Stimulated activated CD8-positive, alpha-beta memory T cell treated with anti-CD3 and anti-CD28 coated beads, Interleukin-4, amount 100 ng/mL, for 1 hour (primary cell): ENCODE data around the gene TTC7B.

Experiments
- DNase-seq, 2 donors: peaks; one replicate each; pipeline ENCODE4 v3.0.0-alpha.2; 2020; ENCODE audit warnings: low read depth in 2 of 2, low spot score in 1 of 2

Gene TTC7B

DNA sequence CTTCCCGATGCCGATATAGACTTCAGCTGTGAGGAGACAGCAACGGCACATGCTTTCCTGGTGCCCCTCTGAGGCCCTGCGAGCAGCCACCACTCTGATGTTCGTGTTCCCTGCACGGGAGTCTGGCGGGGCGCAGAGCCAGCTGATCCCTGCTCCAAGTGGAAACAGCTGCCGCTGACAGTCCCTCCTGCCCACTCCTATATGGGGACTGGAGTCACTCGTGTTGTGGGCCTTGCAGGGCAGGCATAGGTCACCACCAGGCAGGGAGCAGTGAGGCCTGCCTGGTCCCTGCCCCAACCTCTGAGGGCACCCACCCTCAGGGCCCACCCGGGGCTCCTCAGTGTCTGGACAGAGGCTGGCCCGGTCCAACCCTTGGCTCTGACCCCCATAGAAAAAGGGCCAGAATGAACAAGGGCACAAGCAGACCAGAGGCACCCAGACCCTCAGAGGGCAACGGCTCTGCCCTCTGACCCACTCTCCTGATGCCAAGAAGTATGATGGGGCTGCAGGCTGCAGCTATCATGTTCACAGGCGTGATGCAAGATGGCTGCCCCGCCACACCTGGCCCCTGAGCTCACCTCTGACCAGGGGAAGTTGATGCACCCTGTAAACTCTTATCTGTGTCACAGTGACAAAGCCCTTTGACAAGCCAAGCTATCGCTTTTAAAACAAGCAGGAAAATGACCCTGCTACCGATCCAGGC, 237.8 kb downstream of the TTC7B start:
- DNase-seq: no peak

DNA sequence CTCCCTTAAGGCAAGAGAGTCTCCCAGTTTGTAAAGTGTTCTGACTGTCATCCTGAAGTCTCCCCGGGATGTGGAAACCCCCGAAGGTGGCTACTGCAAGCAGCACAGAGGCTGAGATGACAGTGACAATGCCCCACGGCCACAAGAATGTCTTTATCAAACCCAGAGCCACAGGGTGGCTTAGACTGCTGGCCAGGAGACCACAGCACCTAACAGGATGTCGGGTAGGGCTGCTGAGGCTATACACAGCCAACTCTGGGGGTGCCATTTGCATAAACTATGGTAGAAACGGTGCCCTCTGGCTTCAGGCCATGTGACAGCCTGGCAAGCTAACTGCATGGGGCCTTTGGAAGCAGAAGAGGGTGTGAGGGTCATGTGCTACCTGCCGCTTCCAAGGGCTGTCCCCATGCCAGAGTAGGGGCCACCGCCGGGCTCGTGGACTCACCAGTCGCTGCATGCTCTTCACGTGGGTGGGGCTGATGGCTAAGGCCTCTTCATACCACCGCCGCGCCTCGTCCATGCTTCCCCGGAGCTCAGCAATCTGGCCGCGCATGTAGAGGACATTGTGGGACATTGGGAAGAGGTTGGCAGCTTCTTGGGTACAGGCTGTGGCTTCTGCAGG, 238.5 kb downstream of the TTC7B start:
- no peak for DNase-seq

DNA sequence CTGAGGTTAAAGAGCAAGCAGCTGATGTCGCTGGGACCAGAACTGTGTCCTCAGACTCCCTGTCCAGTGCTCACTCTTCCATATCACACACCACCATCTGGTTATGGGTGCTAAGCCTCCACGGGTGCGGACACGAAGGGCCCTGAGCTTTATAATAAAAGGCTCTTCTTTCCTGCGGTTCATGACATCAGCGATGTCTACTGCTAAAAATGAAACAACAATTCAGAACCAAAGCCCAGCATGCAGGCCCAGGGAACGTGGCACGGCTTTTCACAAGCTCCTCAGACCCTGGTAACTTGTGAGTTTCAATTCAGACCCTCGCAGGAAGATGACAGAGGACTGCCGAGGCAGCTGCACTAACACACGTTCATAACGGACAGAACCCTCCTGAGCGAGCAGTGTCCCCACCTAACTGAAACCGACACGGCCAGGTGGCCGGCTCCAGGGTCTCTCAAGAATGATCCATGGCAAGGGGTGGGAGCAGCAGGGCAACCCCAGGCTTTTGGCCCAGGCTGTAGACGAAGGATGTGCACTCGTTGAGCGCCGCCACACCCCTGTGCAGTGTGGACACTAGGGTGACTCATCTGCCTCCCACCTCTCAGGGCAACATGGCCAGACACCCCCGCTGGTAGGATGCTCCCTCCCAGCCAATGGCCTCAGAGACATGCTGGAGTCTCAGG, 239.1 kb downstream of the TTC7B start:
- no peak for DNase-seq

DNA sequence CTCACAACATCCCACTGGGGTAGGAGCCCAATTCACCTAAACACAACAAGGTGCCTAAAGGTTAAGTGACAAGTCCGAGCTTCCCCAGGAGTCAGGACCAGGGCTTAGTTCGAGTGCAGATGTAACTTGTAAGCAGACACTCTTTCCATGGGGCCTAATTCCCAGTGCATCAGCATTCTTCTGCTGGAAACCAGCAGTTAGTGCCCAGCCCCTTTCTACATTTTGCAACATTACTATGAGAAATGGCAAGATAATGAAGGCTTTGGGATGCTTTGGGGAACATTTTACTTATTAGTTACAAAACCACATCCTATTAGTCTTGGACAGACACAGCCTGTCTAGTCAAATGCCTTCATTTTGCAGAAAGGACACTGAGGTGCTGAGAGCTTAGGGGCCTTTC, 239.6 kb downstream of the TTC7B start:
- no peak for DNase-seq

DNA sequence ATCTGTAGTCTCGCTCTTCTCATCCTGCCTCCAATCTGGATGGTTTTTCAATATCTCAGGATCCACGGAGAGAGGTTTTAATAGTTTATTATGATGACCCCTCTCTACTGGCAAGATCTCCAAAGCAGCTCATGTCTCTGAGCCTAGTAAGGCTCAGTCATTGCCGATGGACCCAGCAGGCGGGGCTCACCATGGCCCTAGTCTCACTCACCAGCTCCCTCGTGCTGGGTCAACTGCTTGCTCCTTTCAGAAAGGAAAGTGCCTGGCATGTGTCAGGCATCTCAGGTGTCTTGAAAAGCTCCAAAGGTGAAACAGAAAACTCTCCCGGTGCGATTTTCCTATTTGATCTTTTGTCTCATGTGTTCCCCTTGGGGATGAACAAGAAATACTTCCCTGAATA, 240.4 kb downstream of the TTC7B start:
- no peak for DNase-seq

DNA sequence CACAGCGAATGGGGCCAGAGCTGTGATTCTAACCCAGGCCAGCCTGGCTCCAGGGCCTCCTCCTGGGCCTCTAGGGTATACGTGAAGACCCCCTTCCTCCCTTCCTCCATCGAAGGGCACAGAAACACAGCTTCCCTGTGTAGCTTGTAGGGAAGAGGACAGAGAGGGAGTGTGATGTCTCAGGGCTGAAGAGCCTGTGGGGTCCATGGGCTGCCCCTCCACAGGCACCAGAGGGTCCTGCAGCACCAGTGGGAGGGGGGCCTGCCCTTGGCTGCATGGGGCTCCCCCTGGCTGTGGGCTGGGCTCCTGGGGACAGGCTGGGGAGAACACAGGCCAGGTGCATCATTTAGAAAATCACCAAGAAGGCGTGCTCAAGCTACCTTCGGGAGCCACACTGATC, 240.9 kb downstream of the TTC7B start:
- no peak for DNase-seq

DNA sequence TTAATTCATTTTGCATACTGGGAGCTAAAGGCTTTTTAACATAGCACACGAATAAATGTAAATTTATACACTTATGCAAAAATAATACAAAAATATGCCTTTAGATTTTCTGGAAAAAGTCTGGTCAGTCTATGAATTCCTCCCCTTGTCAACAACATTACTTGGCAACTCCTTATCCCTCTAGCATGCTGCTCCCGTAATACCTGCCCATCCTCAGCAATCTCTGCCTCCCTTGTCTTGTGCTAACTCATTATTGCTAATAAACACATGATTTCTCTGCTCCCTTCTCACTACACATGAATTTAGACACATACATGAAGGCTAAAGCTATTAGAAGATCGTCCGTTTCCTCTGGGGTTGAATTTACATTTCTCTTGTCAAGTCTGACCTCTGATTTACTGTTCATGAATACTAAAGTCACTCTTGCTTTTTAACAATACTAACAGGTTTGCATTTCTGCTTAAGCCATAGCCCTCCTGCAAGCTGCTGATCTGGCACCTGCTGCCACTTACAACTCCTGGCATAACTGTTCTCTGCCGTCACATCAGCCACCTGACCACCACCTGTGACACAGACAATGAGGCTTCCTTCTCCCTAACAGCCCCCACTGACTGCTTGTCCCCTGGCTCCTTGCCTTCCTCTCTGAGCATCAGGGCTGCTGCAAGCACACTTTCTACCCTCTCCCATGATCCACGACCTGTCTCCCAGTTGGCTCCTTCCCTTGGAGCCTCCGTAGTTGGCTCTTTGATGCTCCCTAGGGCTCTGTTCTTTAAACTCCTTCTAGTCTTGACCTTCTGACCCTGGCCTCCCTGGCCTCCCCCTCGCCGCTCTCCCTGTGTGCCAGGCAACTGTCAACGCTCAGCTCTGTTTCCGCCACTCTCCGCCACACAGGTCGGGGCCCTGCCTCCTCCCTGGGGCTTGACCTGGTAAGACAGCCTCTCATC, 241.8 kb downstream of the TTC7B start:
- no peak for DNase-seq

DNA sequence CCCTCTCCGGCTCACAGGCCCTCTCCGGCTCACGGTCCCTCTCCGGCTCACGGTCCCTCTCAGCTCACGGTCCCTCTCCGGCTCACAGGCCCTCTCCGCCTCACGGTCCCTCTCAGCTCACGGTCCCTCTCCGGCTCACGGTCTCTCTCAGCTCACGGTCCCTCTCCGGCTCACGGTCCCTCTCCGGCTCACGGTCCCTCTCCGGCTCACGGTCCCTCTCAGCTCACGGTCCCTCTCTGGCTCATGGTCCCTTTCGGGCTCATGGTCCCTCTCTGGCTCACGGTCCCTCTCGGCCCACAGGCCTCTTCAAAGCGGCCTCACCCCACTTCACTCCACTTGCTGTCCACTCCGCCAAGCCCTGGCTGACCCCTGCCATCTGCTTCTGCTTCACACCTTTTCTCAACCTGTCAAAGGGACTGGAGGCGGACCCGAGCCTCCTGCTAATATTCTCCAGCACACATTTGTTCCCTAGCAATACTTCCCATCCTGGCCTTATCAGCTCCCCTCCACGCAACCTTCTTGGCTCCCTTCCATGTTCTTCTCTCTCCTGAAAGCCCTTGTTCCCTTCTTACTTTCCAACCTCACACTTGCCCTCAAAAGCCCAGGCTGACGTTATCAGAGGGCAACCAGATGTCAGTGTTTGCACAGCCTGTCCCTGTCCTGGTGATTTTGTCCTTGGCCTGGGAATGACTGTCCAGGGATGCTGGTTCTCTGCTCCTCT, 242.7 kb downstream of the TTC7B start:
- no peak for DNase-seq

DNA sequence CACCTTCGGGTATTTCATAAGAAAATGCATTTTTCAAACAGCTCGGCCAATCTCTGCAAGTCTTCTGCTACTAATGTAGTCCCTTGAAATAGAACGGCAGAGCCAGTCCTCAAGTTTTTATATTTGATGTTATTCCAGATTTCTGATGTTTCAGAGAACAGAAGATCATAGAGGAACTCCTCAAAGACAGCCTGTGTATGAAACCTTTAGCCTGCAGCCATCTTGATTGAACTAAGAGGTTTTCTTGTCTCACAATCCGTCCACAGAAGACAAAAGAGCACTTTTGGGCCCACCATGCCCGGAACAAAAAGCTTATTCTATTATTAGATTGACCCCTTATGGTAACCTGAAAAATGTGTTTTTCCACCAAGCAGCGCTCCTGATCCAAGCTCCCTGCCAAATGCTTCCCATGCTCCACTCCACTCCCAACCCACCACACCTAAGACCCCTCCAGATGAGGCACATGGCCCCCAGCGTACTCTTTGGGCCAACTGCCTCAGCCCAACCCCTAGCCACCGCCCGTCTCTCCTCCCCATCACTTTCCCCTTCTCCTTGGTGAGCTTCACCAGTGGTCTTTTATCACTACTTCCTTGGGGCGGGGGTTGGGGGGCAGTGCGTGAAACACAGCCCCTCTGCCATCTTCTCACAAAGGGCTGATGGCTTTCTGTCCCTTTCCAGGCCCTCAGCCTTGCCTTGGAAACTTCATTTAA, 243.6 kb downstream of the TTC7B start:
- no peak for DNase-seq

DNA sequence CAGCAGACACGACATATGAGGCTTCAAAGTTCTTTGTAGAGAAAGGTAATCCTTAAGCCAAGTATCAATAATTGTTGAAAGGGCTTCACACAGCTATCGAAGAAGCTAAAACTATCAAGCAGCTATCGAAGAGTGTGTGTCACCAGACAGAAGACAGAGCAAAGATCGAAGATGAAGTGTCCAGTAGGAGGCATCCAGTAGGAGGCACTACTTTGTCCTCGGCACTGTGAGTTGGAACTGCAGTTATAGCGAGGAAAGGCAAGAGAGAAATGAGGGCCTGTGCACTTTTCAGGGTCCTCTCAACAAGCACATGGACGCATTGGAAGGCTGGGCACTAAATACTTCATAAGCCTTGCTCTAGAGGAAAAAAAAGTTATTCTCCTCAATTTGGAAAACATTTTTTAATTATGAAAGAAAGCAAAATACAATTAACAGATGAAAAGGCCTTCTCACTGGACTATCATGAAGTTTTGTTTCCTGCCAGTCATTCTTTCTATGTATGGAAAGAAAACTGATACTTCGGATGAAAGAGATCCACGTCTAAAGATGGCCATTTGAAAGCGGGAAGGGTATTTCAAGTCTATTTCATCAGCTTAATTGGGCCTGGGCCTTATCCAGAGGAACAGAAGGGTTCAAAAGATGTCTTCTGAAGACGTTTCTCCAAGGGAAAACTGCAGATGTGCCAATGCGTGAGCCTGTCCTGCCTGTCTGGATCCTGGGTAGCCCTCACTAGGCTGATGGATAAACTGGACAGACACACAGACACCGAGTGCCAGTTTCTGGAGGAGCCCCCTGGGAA, 244.9 kb downstream of the TTC7B start:
- no peak for DNase-seq

DNA sequence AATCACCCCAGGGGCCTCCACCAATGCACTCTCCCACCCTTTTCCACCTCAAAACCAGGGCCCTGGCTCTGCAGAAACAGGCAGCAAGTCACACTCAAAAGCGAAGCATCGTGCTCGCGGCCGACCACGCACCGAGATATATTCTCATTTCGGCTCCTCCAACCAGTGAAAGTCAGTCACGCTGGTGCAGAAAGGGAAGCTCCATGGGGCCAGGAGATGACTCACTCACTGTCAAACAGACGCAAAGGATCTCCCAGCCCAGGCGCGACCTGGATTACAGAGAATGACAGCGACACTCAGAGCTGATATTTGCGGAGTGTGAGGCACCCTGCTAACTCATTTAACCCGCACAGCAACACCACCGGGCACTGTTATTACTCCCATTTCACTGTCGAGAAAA, 245.8 kb downstream of the TTC7B start:
- no peak for DNase-seq

DNA sequence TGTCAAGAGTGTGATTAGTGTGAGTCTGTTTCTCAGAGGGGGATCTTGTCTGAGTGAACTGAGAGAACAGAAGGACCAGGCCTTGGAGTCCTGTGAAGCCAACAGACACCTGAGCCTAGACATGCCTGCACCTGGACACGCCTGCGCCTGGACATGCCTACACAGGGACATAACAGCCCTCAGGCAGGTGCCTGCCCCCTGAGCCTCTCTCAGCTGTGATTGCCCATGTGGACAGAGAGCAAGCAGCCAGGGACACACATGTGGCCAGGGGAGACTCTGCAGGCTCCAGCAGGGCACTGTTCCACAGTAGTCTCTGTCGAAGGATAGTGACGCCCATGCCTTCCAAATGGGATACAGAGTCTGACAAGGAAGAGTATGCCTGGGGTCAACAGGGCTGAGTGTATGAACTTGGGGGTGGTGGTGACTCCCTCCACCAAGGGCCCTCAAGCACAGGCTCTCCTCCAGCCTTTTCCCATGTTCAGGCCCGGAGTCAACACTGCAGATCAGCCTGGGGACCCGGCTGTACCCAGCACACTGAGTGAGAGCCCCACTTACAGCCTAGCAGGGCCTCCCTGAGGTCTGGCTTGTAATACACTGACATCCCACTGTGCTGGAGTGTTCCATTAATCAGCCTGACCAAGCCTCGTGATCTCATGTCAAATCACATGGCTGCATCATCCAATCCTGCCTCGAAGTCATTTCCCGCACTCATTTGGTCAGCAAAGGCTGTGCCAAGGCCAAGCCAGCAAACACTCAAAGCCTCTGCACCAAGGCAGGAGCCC, 246.4 kb downstream of the TTC7B start:
- DNase-seq: no peak

DNA sequence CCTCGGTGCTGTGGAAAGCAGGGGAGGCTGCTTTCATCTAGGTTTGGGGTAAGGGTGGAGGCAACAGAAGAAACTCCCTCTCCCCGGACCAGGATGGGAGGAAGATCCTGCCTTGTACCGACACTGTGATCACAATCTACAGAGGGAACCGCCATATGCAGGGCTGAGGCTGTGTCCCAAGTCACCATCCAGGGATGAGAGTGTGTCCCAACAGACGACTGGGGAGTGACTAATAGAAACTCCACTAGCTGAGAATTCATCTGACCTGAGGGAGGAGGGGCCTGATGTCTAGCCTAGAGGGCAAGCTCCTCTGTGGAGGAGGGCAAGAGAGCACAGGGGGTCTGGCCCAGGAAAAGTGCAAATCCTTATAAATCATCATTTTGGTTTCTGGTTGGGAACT, 247.0 kb downstream of the TTC7B start:
- no peak for DNase-seq

DNA sequence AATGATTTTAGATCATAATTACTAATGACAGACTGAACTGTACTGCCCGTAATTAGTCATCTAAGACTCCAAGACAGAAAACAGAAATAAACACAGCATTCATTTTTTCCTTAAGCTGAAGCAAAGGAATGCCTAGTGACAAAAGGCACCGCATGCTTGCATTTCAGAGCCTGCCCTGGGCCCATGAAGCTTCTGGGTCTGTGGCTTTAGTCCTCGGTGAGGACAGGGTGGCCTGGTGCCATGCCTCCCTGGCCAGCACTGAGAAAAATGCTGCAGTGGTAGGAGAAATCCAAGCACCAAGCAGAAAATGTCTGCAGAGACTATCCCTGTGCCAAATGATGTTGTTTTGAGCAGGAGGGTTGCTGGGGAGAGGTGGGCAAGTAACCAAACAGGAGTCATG, 247.8 kb downstream of the TTC7B start:
- DNase-seq: no peak

DNA sequence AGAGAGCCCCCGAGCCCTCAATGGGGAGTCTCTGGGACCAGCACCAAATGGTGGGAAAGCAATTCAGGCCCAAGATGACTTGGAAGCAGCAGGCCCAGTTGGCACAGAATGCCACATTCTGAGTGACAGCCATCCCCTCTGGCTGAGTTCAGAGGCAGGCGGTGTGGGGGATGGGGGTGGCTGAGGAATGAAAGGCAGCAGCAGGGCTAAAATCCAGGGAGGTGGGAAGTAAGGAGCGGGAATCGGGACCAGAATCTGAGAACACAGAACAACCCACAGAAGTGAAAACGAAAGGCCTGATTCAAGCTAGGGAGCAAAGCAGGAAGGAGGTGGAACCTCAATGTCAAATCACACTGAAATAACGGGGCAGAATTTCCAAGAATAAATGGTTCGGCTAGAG, 248.2 kb downstream of the TTC7B start:
- DNase-seq: no peak

DNA sequence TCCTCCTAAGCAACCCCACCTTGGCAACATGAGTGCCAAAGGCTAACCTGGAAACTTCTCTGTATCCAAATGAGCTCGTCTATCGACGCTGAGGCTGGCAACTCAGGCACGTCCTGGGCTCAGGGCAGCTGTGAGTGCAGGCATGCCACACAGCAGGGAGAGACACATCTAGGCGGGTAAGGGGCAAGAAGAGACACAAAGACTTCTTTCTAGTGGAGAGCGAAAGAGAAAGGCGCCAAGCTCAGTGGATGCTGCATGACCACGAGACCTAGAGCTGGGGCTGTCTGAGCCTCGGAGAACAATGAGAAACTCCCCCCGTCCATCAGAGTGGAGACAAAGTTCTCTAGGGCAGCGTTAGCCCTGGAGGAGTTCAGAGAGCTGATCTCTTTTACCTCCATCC, 249.0 kb downstream of the TTC7B start:
- DNase-seq: no peak

DNA sequence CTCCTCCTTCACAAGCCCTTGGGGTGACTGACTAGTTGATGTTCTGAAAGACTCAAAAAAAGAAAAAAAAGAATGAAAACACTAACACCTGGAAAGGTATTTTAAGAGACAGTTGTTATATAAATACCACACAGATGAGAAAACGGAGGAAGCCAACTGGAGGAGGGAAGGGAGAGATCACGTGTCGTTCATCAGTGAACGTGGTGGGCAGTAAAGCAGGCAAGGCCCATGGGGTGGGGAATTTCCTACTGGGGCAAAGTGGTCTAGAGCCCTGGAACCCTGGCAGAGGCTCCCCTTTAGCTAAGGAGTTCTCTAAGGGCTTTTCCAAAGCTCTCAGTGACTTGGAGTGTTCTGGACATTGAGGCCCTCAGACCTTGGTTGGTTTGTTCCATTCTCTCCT, 249.7 kb downstream of the TTC7B start:
- no peak for DNase-seq

DNA sequence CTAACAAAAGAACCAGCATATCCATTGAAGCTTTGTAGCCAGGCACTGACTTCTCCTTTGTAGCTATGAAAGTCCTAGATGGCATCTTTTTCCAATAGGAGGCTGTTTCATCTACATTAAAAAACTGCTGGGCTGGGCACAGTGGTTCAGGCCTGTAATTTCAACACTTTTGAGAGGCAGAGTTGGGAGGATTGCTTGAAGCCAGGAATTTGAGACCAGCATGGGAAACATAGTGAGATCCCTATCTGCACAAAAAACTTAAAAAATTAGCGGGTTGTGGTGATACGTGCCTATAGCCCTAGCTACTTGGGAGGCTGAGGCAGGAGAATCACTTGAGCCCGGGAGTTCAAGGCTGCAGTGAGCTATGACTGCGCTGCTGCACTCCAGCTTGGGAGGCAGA, 251.7 kb downstream of the TTC7B start:
- no peak for DNase-seq

DNA sequence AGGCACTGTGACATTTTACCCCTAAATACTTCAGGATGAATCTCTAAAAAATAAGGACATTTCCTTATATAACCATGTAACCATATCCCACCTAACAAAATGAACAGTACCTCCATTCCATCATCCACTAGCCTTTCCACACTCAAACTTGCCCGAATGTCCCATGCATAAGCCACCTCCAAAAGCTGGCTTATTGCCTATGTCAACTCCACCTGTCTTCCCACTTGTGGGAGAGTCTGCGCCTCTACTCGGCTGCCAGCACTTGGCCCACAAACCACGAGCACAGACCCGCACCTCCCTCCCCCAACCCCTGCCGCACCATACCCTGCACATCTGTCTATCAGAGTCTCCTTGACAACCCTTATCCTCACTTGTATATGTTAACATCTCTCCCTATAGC, 253.6 kb downstream of the TTC7B start:
- no peak for DNase-seq
